Measurements from ENCODE around the gene MDN1.

GRCh38 chr6:89787660-89788328 is 31.8 kb downstream of the MDN1 start:
- TF ChIP-seq CTCF (IDR thresholded peaks at IDR 0.05) (no peak), POLR2A (IDR thresholded peaks at IDR 0.05) (no peak)

Measured in uterus (tissue), 2 donors.